Stimulated activated CD4-positive, alpha-beta T cell treated with anti-CD3 and anti-CD28 coated beads, Interleukin-15, amount 100 ng/mL, for 48 hours (primary cell): Measurements from ENCODE around the gene HS3ST2.
A peak's percentile ranks its signal among the peaks of the same experiment; 100 is the strongest.
"Not testable (repeated sequence)": the region's sequence is repeated elsewhere in the genome, so short reads cannot be mapped to it uniquely, and the experiment has no call there.

ENCODE experiments used
- DNase-seq, 2 donors: peaks; one replicate each; pipeline ENCODE4 v3.0.0-alpha.2; 2020; ENCODE audit warnings: low read depth in 2 of 2

Gene HS3ST2

GRCh38 chr16:22932032-22932771, 118.2 kb downstream of the HS3ST2 start:
- DNase-seq = no peak

GRCh38 chr16:22933173-22933572, 119.2 kb downstream of the HS3ST2 start:
- DNase-seq = no peak

GRCh38 chr16:22934786-22935185, 120.8 kb downstream of the HS3ST2 start:
- DNase-seq = no peak

GRCh38 chr16:22937169-22937568, 123.2 kb downstream of the HS3ST2 start:
- DNase-seq = no peak

GRCh38 chr16:22938647-22939046, 124.7 kb downstream of the HS3ST2 start:
- no peak for DNase-seq

- DNase-seq = not testable (repeated sequence)
Measured at GRCh38 chr16:22939744-22940363, 125.9 kb downstream of the HS3ST2 start.

GRCh38 chr16:22941970-22942501, 128.1 kb downstream of the HS3ST2 start:
- no peak for DNase-seq

- DNase-seq = no peak
Measured at GRCh38 chr16:22942811-22943210, 128.8 kb downstream of the HS3ST2 start.

- DNase-seq = no peak
Measured at GRCh38 chr16:22945361-22945760, 131.4 kb downstream of the HS3ST2 start.

- no peak for DNase-seq
Measured at GRCh38 chr16:22946433-22946832, 132.5 kb downstream of the HS3ST2 start.

- DNase-seq = no peak
Measured at GRCh38 chr16:22948058-22948602, 134.2 kb downstream of the HS3ST2 start.

- DNase-seq = peak; percentile 29 to 63
Measured at GRCh38 chr16:22948603-22949368, 134.8 kb downstream of the HS3ST2 start.

GRCh38 chr16:22955461-22956070, 141.6 kb downstream of the HS3ST2 start:
- no peak for DNase-seq

GRCh38 chr16:22961206-22961605, 147.2 kb downstream of the HS3ST2 start:
- DNase-seq = no peak

GRCh38 chr16:22962905-22963304, 148.9 kb downstream of the HS3ST2 start:
- no peak for DNase-seq
